Measurements from ENCODE around the gene WDR17.
"Not testable (repeated sequence)": the region's sequence is repeated elsewhere in the genome, so short reads cannot be mapped to it uniquely, and the experiment has no call there.

Gene WDR17

GRCh38 chr4:176193126-176193525 is 127.5 kb downstream of the WDR17 start:
- DNase-seq (ENCODE audit: low spot score): no peak

GRCh38 chr4:176193938-176194337 is 128.3 kb downstream of the WDR17 start:
- no peak for DNase-seq (ENCODE audit: low spot score)

GRCh38 chr4:176195184-176195978 is 129.7 kb downstream of the WDR17 start, which contains the start of gene SPATA4:
TSS of gene SPATA4 (minus strand) at chr4:176195585. CDS start at chr4:176195562, 23 bp downstream.
- DNase-seq (ENCODE audit: low spot score): peak; percentile 37

GRCh38 chr4:176198316-176198903 is 132.8 kb downstream of the WDR17 start:
- DNase-seq (ENCODE audit: low spot score): no peak

- no peak for DNase-seq (ENCODE audit: low spot score)
Observed at GRCh38 chr4:176205299-176205698, 139.7 kb downstream of the WDR17 start.

- DNase-seq (ENCODE audit: low spot score): no peak
Observed at GRCh38 chr4:176207839-176208238, 142.2 kb downstream of the WDR17 start.

GRCh38 chr4:176209535-176209934 is 143.9 kb downstream of the WDR17 start:
- DNase-seq (ENCODE audit: low spot score): no peak

- no peak for DNase-seq (ENCODE audit: low spot score)
Observed at GRCh38 chr4:176210101-176210500, 144.5 kb downstream of the WDR17 start.

- DNase-seq (ENCODE audit: low spot score): no peak
Observed at GRCh38 chr4:176210579-176211296, 145.1 kb downstream of the WDR17 start.

GRCh38 chr4:176212351-176212750 is 146.7 kb downstream of the WDR17 start:
- not testable (repeated sequence) for DNase-seq (ENCODE audit: low spot score)

GRCh38 chr4:176217510-176217909 is 151.9 kb downstream of the WDR17 start:
- no peak for DNase-seq (ENCODE audit: low spot score)

- no peak for DNase-seq (ENCODE audit: low spot score)
Observed at GRCh38 chr4:176222149-176222548, 156.5 kb downstream of the WDR17 start.

GRCh38 chr4:176223561-176223960 is 157.9 kb downstream of the WDR17 start:
- DNase-seq (ENCODE audit: low spot score): no peak

- DNase-seq (ENCODE audit: low spot score): no peak
Observed at GRCh38 chr4:176226736-176227135, 161.1 kb downstream of the WDR17 start.

GRCh38 chr4:176229645-176230044 is 164.0 kb downstream of the WDR17 start:
- no peak for DNase-seq (ENCODE audit: low spot score)
